ENCODE results near the gene FOXB2.

DNA sequence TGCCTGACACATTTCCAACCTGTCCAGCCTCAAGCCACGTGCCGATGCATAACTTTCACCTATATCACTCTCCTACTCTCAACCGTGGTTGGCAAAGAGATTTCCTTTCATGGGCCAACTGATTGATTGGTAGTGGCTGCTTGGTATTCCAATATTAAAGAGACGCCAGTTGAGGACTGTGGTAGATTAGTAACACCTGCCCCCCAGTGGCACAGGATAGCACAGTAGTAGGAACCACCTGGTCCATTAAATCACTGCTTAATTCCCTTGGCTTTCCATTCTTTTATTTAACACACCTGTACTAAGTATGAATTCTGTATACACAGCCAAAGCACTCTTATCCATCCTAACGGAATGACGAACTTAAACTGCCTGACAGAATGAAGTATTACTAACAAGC lies 19.1 kb upstream of the FOXB2 start:
- TF ChIP-seq CREB5 (CRISPR knock-in tag; IDR thresholded peaks at IDR 0.05; ENCODE audit: low read depth) = no peak
- TF ChIP-seq ZNF70 (CRISPR knock-in tag; IDR thresholded peaks at IDR 0.05) = no peak
- TF ChIP-seq ZC3H10 (CRISPR knock-in tag; IDR thresholded peaks at IDR 0.05) = no peak
- no peak for TF ChIP-seq PATZ1 (CRISPR knock-in tag; IDR thresholded peaks at IDR 0.05; ENCODE audit: borderline replicate concordance)
- no peak for TF ChIP-seq ZFP30 (CRISPR knock-in tag; IDR thresholded peaks at IDR 0.05)
- TF ChIP-seq GLIS3 (CRISPR knock-in tag; IDR thresholded peaks at IDR 0.05) = no peak
- no peak for TF ChIP-seq SNAI2 (CRISPR knock-in tag; IDR thresholded peaks at IDR 0.05)
- TF ChIP-seq ZFP3 (CRISPR knock-in tag; IDR thresholded peaks at IDR 0.05) = no peak
- TF ChIP-seq TOX (CRISPR knock-in tag; IDR thresholded peaks at IDR 0.05; ENCODE audit: borderline replicate concordance) = no peak
- no peak for TF ChIP-seq PPARA (CRISPR knock-in tag; IDR thresholded peaks at IDR 0.05; ENCODE audit: borderline replicate concordance)
- TF ChIP-seq, protein P1, sequence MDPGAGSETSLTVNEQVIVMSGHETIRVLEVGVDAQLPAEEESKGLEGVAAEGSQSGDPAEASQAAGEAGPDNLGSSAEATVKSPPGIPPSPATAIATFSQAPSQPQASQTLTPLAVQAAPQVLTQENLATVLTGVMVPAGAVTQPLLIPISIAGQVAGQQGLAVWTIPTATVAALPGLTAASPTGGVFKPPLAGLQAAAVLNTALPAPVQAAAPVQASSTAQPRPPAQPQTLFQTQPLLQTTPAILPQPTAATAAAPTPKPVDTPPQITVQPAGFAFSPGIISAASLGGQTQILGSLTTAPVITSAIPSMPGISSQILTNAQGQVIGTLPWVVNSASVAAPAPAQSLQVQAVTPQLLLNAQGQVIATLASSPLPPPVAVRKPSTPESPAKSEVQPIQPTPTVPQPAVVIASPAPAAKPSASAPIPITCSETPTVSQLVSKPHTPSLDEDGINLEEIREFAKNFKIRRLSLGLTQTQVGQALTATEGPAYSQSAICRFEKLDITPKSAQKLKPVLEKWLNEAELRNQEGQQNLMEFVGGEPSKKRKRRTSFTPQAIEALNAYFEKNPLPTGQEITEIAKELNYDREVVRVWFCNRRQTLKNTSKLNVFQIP (CRISPR knock-in tag; IDR thresholded peaks at IDR 0.05; ENCODE audit: borderline replicate concordance, low read depth) = no peak
- TF ChIP-seq RARB (CRISPR knock-in tag; IDR thresholded peaks at IDR 0.05) = no peak
- no peak for TF ChIP-seq TSHZ2 (CRISPR knock-in tag; IDR thresholded peaks at IDR 0.05)
